CD4-positive, alpha-beta memory T cell (primary cell): ENCODE results near the gene PXDN. TPM values are rescaled to one million over a fixed set of nuclear protein-coding genes. Genes with fewer than 3 reads are reported as not detected.

ENCODE experiments used
- CTCF ChIA-PET: fragments of 350-600 bp; sonication (Branson Sonifier 250); formaldehyde crosslinking; loops from one replicate; lab custom pipeline; 2021; ENCODE audit warnings: inconsistent platforms; ENCODE audit not compliant: partially characterized antibody; lab: Charles Lee
- POLR2A ChIA-PET: fragments of 350-600 bp; sonication (Branson Sonifier 250); formaldehyde crosslinking; loops from one replicate; lab custom pipeline; 2021; ENCODE audit not compliant: partially characterized antibody; lab: Charles Lee
- DNase-seq, 5 donors: peaks; one replicate each; pipeline versions ENCODE4 v3.0.0 to v3.0.0-alpha.2; 2020 to 2022; ENCODE audit warnings: mixed read lengths in 1 of 5
- H3K27ac ChIP-seq: one replicate; pipeline ENCODE4 v1.7.0; 2013; ENCODE audit warnings: low read depth, low read length
- H3K27me3 ChIP-seq: 2 replicates; pipeline ENCODE4 v1.7.0; 2013; ENCODE audit warnings: mild to moderate bottlenecking, low read length, moderate library complexity; ENCODE audit not compliant: insufficient read depth
- H3K36me3 ChIP-seq: 2 replicates; pipeline ENCODE4 v1.7.0; 2013; ENCODE audit warnings: mild to moderate bottlenecking, low read length, moderate library complexity; ENCODE audit not compliant: insufficient read depth
- H3K4me1 ChIP-seq: 2 replicates; pipeline ENCODE4 v1.7.0; 2013; ENCODE audit warnings: mild to moderate bottlenecking, low read length, moderate library complexity; ENCODE audit not compliant: insufficient read depth
- H3K4me3 ChIP-seq, 2 donors: one replicate each; pipeline ENCODE4 v1.7.0; 2013; ENCODE audit warnings: low read length in 2 of 2, mild to moderate bottlenecking in 1 of 2
- H3K9me3 ChIP-seq, 2 donors: one replicate each; pipeline ENCODE4 v1.7.0; 2013; ENCODE audit warnings: low read length in 2 of 2, control low read depth in 1 of 2; ENCODE audit not compliant: control insufficient read depth in 1 of 2
- H3K27ac Mint-ChIP-seq, 7 donors: one replicate each; pipeline ENCODE4 v1.8.0; 2020 to 2021; ENCODE audit warnings: mixed read lengths in 7 of 7, mild to moderate bottlenecking in 6 of 7, inconsistent platforms in 3 of 7, moderate library complexity in 3 of 7
- H3K27me3 Mint-ChIP-seq, 2 donors: one replicate each; pipeline ENCODE4 v1.8.0; 2020 to 2021; ENCODE audit warnings: mixed read lengths in 2 of 2
- H3K36me3 Mint-ChIP-seq, 2 donors: one replicate each; pipeline ENCODE4 v1.8.0; 2020 to 2021; ENCODE audit warnings: mixed read lengths in 2 of 2, inconsistent platforms in 1 of 2, mild to moderate bottlenecking in 1 of 2
- H3K4me1 Mint-ChIP-seq, 4 donors: one replicate each; pipeline ENCODE4 v1.8.0; 2020 to 2021; ENCODE audit warnings: mixed read lengths in 4 of 4, mild to moderate bottlenecking in 1 of 4
- H3K4me3 Mint-ChIP-seq, 8 donors: one replicate each; pipeline ENCODE4 v1.8.0; 2020 to 2021; ENCODE audit warnings: mixed read lengths in 8 of 8, mild to moderate bottlenecking in 7 of 8, moderate library complexity in 6 of 8, inconsistent platforms in 3 of 8
- H3K9me3 Mint-ChIP-seq, 8 donors: one replicate each; pipeline ENCODE4 v1.8.0; 2020 to 2021; ENCODE audit warnings: mixed read lengths in 8 of 8, mild to moderate bottlenecking in 5 of 8, inconsistent platforms in 3 of 8, moderate library complexity in 1 of 8
- intact Hi-C: fragments of 100-400 bp; cut with micrococcal nuclease; formaldehyde crosslinking; loops from one replicate; pipeline ENCODE4 v1.15.1; 2023
- polyA plus RNA-seq, 2 donors: library from polyadenylated mRNA; unstranded; fragments of 300-500 nt; fragmentation: Illumina TruSeq; gene quantifications; one replicate each; pipeline ENCODE4 v1.2.3, GENCODE V29; 2021
- total RNA-seq, 2 experiments: library from RNA; stranded (reverse); gene quantifications; one replicate each; pipeline ENCODE4 v1.2.3, GENCODE V29; 2021

The PXDN gene
- total and polyA plus RNA-seq, 4 experiments from 2014 or later: 0.79 TPM; not detected in 3

GRCh38 chr2:1676091-1676912 lies 68.0 kb downstream of the PXDN start:
- no peak overlapping the region for H3K27ac ChIP-seq
- no peak overlapping the region for H3K27ac Mint-ChIP-seq

GRCh38 chr2:1675633-1676032 lies 68.7 kb downstream of the PXDN start:
- Mint-ChIP-seq H3K9me3 (peaks cover 0 to 5% (median 0%) of the 10 kb centered on the region in 8 donors), H3K36me3 (no peaks in the 10 kb centered on the region), H3K4me3 (no peak overlapping the region), H3K27me3 (peaks cover 0 to 2% of the 10 kb centered on the region in 2 donors), H3K4me1 (no peaks in the 10 kb centered on the region), H3K27ac (no peak overlapping the region)
- no peak for DNase-seq
- Histone ChIP-seq H3K4me1 (no peaks in the 10 kb centered on the region), H3K27me3 (no peaks in the 10 kb centered on the region), H3K4me3 (no peak overlapping the region), H3K27ac (no peak overlapping the region), H3K36me3 (no peaks in the 10 kb centered on the region), H3K9me3 (no peaks in the 10 kb centered on the region)
- CTCF ChIA-PET: no interaction called here
- intact Hi-C loops: no loop called here
- POLR2A ChIA-PET: no interaction called here

More at GRCh38 chr2:1676091-1676912, 68.0 kb downstream of the PXDN start:
- Histone ChIP-seq H3K9me3 (no peaks in the 10 kb centered on the region), H3K4me3 (no peak overlapping the region), H3K4me1 (no peaks in the 10 kb centered on the region), H3K36me3 (no peaks in the 10 kb centered on the region), H3K27me3 (no peaks in the 10 kb centered on the region)
- POLR2A ChIA-PET: no interaction called here
- no peaks in the 10 kb centered on the region for H3K36me3 Mint-ChIP-seq
- no peak overlapping the region for H3K4me3 Mint-ChIP-seq
- CTCF ChIA-PET: no interaction called here
- H3K27me3 Mint-ChIP-seq: peaks cover 0 to 2% of the 10 kb centered on the region in 2 donors
- no peak for DNase-seq
- intact Hi-C loops: no loop called here
- H3K4me1 Mint-ChIP-seq: no peaks in the 10 kb centered on the region
- peaks cover 0 to 5% (median 0%) of the 10 kb centered on the region in 8 donors for H3K9me3 Mint-ChIP-seq

- POLR2A ChIA-PET: no interaction called here
- H3K36me3 Mint-ChIP-seq: no peaks in the 10 kb centered on the region
- CTCF ChIA-PET: no interaction called here
- intact Hi-C loops: no loop called here
- H3K27ac Mint-ChIP-seq: peak overlapping the region in 1 of 7 donors; percentile 22
- no peaks in the 10 kb centered on the region for H3K27me3 ChIP-seq
- DNase-seq: no peak
- no peak overlapping the region for H3K4me3 ChIP-seq
- no peaks in the 10 kb centered on the region for H3K9me3 ChIP-seq
- H3K4me1 ChIP-seq: no peaks in the 10 kb centered on the region
- no peaks in the 10 kb centered on the region for H3K36me3 ChIP-seq
- peaks cover 0 to 5% (median 0%) of the 10 kb centered on the region in 8 donors for H3K9me3 Mint-ChIP-seq
- no peak overlapping the region for H3K4me3 Mint-ChIP-seq
- H3K27ac ChIP-seq: no peak overlapping the region
- H3K27me3 Mint-ChIP-seq: peaks cover 0 to 2% of the 10 kb centered on the region in 2 donors
- no peaks in the 10 kb centered on the region for H3K4me1 Mint-ChIP-seq
Observed at GRCh38 chr2:1674766-1675397, 69.4 kb downstream of the PXDN start.

- Mint-ChIP-seq H3K4me3 (no peak overlapping the region), H3K27ac (no peak overlapping the region), H3K9me3 (peaks cover 0 to 5% (median 0%) of the 10 kb centered on the region in 8 donors), H3K27me3 (peaks cover 0 to 2% of the 10 kb centered on the region in 2 donors), H3K36me3 (no peaks in the 10 kb centered on the region), H3K4me1 (no peaks in the 10 kb centered on the region)
- CTCF ChIA-PET: no interaction called here
- no peaks in the 10 kb centered on the region for H3K27me3 ChIP-seq
- no peak for DNase-seq
- no peak overlapping the region for H3K4me3 ChIP-seq
- no peaks in the 10 kb centered on the region for H3K9me3 ChIP-seq
- H3K4me1 ChIP-seq: no peaks in the 10 kb centered on the region
- no peak overlapping the region for H3K27ac ChIP-seq
- intact Hi-C loops: no loop called here
- no peaks in the 10 kb centered on the region for H3K36me3 ChIP-seq
- POLR2A ChIA-PET: no interaction called here
Observed at GRCh38 chr2:1674276-1674675, 70.0 kb downstream of the PXDN start.

- no peak overlapping the region for H3K27ac ChIP-seq
- Mint-ChIP-seq H3K36me3 (no peaks in the 10 kb centered on the region), H3K27ac (no peak overlapping the region), H3K27me3 (peaks cover 0 to 4% of the 10 kb centered on the region in 2 donors), H3K4me3 (no peak overlapping the region), H3K4me1 (no peaks in the 10 kb centered on the region), H3K9me3 (peaks cover 0 to 5% (median 0%) of the 10 kb centered on the region in 8 donors)
- no peaks in the 10 kb centered on the region for H3K9me3 ChIP-seq
- no peaks in the 10 kb centered on the region for H3K4me1 ChIP-seq
- DNase-seq: no peak
- H3K27me3 ChIP-seq: no peaks in the 10 kb centered on the region
- ChIA-PET CTCF (no interaction called here), POLR2A (no interaction called here)
- intact Hi-C loops: no loop called here
- no peak overlapping the region for H3K4me3 ChIP-seq
- H3K36me3 ChIP-seq: no peaks in the 10 kb centered on the region
Observed at GRCh38 chr2:1673160-1673944, 71.0 kb downstream of the PXDN start.

GRCh38 chr2:1672738-1673137 lies 71.6 kb downstream of the PXDN start:
- no peaks in the 10 kb centered on the region for H3K4me1 ChIP-seq
- Mint-ChIP-seq H3K4me3 (no peak overlapping the region), H3K36me3 (no peaks in the 10 kb centered on the region), H3K9me3 (peaks cover 0 to 3% (median 0%) of the 10 kb centered on the region in 8 donors), H3K27me3 (peaks cover 0 to 4% of the 10 kb centered on the region in 2 donors), H3K4me1 (no peaks in the 10 kb centered on the region), H3K27ac (no peak overlapping the region)
- intact Hi-C loops: no loop called here
- DNase-seq: no peak
- H3K27ac ChIP-seq: no peak overlapping the region
- no peaks in the 10 kb centered on the region for H3K9me3 ChIP-seq
- H3K27me3 ChIP-seq: no peaks in the 10 kb centered on the region
- no peaks in the 10 kb centered on the region for H3K36me3 ChIP-seq
- H3K4me3 ChIP-seq: no peak overlapping the region
- POLR2A ChIA-PET: no interaction called here
- CTCF ChIA-PET: no interaction called here

GRCh38 chr2:1671916-1672315 lies 72.4 kb downstream of the PXDN start:
- Histone ChIP-seq H3K4me3 (no peak overlapping the region), H3K27ac (no peak overlapping the region), H3K27me3 (no peaks in the 10 kb centered on the region), H3K9me3 (no peaks in the 10 kb centered on the region), H3K4me1 (no peaks in the 10 kb centered on the region), H3K36me3 (no peaks in the 10 kb centered on the region)
- ChIA-PET POLR2A (no interaction called here), CTCF (no interaction called here)
- no peaks in the 10 kb centered on the region for H3K36me3 Mint-ChIP-seq
- no peak for DNase-seq
- H3K4me3 Mint-ChIP-seq: no peak overlapping the region
- H3K27me3 Mint-ChIP-seq: peaks cover 0 to 4% of the 10 kb centered on the region in 2 donors
- peaks cover 0 to 3% (median 0%) of the 10 kb centered on the region in 8 donors for H3K9me3 Mint-ChIP-seq
- intact Hi-C loops: no loop called here
- H3K4me1 Mint-ChIP-seq: no peaks in the 10 kb centered on the region
- H3K27ac Mint-ChIP-seq: no peak overlapping the region
